ENCODE data around the gene ATRN.
"Not testable (repeated sequence)": the region's sequence is repeated elsewhere in the genome, so short reads cannot be mapped to it uniquely, and the experiment has no call there.

The ATRN gene

GRCh38 chr20:3563548-3564177 is 92.8 kb downstream of the ATRN start:
- DNase-seq (ENCODE audit: low read depth) = no peak

- no peak for DNase-seq (ENCODE audit: low read depth)
Observed at GRCh38 chr20:3565851-3566250, 95.0 kb downstream of the ATRN start.

GRCh38 chr20:3572151-3572550 is 101.3 kb downstream of the ATRN start:
- DNase-seq (ENCODE audit: low read depth) = no peak

GRCh38 chr20:3576363-3576762 is 105.5 kb downstream of the ATRN start:
- no peak for DNase-seq (ENCODE audit: low read depth)

GRCh38 chr20:3577366-3577765 is 106.5 kb downstream of the ATRN start:
- no peak for DNase-seq (ENCODE audit: low read depth)

- no peak for DNase-seq (ENCODE audit: low read depth)
Observed at GRCh38 chr20:3580412-3580811, 109.6 kb downstream of the ATRN start.

GRCh38 chr20:3583765-3584164 is 112.9 kb downstream of the ATRN start:
- no peak for DNase-seq (ENCODE audit: low read depth)

GRCh38 chr20:3586093-3586492 is 115.3 kb downstream of the ATRN start:
- no peak for DNase-seq (ENCODE audit: low read depth)

- DNase-seq (ENCODE audit: low read depth) = no peak
Observed at GRCh38 chr20:3590164-3590563, 119.3 kb downstream of the ATRN start.

- DNase-seq (ENCODE audit: low read depth) = no peak
Observed at GRCh38 chr20:3592931-3593330, 122.1 kb downstream of the ATRN start.

- DNase-seq (ENCODE audit: low read depth) = no peak
Observed at GRCh38 chr20:3595541-3595940, 124.7 kb downstream of the ATRN start.

GRCh38 chr20:3603108-3603507 is 132.3 kb downstream of the ATRN start:
- no peak for DNase-seq (ENCODE audit: low read depth)

- DNase-seq (ENCODE audit: low read depth) = not testable (repeated sequence)
Observed at GRCh38 chr20:3605386-3605886, 134.6 kb downstream of the ATRN start.

- no peak for DNase-seq (ENCODE audit: low read depth)
Observed at GRCh38 chr20:3606021-3606420, 135.2 kb downstream of the ATRN start.

- DNase-seq (ENCODE audit: low read depth) = no peak
Observed at GRCh38 chr20:3611901-3612300, 141.1 kb downstream of the ATRN start.

- DNase-seq (ENCODE audit: low read depth) = no peak
Observed at GRCh38 chr20:3612795-3613572, 142.2 kb downstream of the ATRN start.

GRCh38 chr20:3613821-3614440 is 143.1 kb downstream of the ATRN start:
- no peak for DNase-seq (ENCODE audit: low read depth)

GRCh38 chr20:3614466-3614865 is 143.6 kb downstream of the ATRN start:
- no peak for DNase-seq (ENCODE audit: low read depth)

GRCh38 chr20:3615171-3615840 is 144.5 kb downstream of the ATRN start:
- not testable (repeated sequence) for DNase-seq (ENCODE audit: low read depth)

GRCh38 chr20:3616250-3616649 is 145.4 kb downstream of the ATRN start:
- DNase-seq (ENCODE audit: low read depth) = no peak

GRCh38 chr20:3621111-3621510 is 150.3 kb downstream of the ATRN start:
- no peak for DNase-seq (ENCODE audit: low read depth)

- no peak for DNase-seq (ENCODE audit: low read depth)
Observed at GRCh38 chr20:3622406-3622805, 151.6 kb downstream of the ATRN start.

- DNase-seq (ENCODE audit: low read depth) = no peak
Observed at GRCh38 chr20:3627476-3627875, 156.7 kb downstream of the ATRN start.

Measured in stimulated activated CD8-positive, alpha-beta memory T cell treated with anti-CD3 and anti-CD28 coated beads, Interleukin-12 subunit alpha, Interleukin-12 subunit beta, amount 100 ng/mL, for 1 hour (primary cell).